ENCODE results near the gene GRPEL2.
"Not testable (repeated sequence)": the region's sequence is repeated elsewhere in the genome, so short reads cannot be mapped to it uniquely, and the experiment has no call there.

Gene GRPEL2

GRCh38 chr5:149379177-149379761, 34.0 kb downstream of the GRPEL2 start, which contains the start of gene IL17B:
Gene IL17B (minus strand): TSS chr5:149379292. CDS start chr5:149379225, 67 bp downstream.
- DNase-seq: peak in 1 of 2 experiments; percentile 26

- no peak for DNase-seq
These were observed 34.6 kb downstream of the GRPEL2 start for GRCh38 chr5:149379818-149380374.

GRCh38 chr5:149380466-149381121, 35.3 kb downstream of the GRPEL2 start:
- DNase-seq: no peak

- no peak for DNase-seq
These were observed 36.1 kb downstream of the GRPEL2 start for GRCh38 chr5:149381261-149381985.

GRCh38 chr5:149381986-149382338, 36.7 kb downstream of the GRPEL2 start:
- peak; percentile 12 to 29 for DNase-seq

GRCh38 chr5:149382517-149383220, 37.4 kb downstream of the GRPEL2 start:
- DNase-seq: no peak

GRCh38 chr5:149383399-149383798, 38.1 kb downstream of the GRPEL2 start:
- DNase-seq: no peak

GRCh38 chr5:149386166-149386565, 40.9 kb downstream of the GRPEL2 start:
- DNase-seq: no peak

- no peak for DNase-seq
These were observed 41.9 kb downstream of the GRPEL2 start for GRCh38 chr5:149387081-149387631.

- no peak for DNase-seq
These were observed 42.7 kb downstream of the GRPEL2 start for GRCh38 chr5:149387982-149388381.

GRCh38 chr5:149388498-149389190, 43.3 kb downstream of the GRPEL2 start:
- DNase-seq: no peak

GRCh38 chr5:149389552-149390495, 44.5 kb downstream of the GRPEL2 start:
- DNase-seq: no peak

GRCh38 chr5:149391076-149391475, 45.8 kb downstream of the GRPEL2 start:
- not testable (repeated sequence) for DNase-seq

GRCh38 chr5:149391524-149391923, 46.2 kb downstream of the GRPEL2 start:
- DNase-seq: no peak

GRCh38 chr5:149392718-149393117, 47.4 kb downstream of the GRPEL2 start:
- DNase-seq: no peak

GRCh38 chr5:149394996-149395395, 49.7 kb downstream of the GRPEL2 start:
- not testable (repeated sequence) for DNase-seq

GRCh38 chr5:149397530-149397929, 52.2 kb downstream of the GRPEL2 start:
- no peak for DNase-seq

- DNase-seq: not testable (repeated sequence)
These were observed 53.5 kb downstream of the GRPEL2 start for GRCh38 chr5:149398747-149399266.

- no peak for DNase-seq
These were observed 54.5 kb downstream of the GRPEL2 start for GRCh38 chr5:149399775-149400174.

GRCh38 chr5:149400304-149400703, 55.0 kb downstream of the GRPEL2 start:
- no peak for DNase-seq

GRCh38 chr5:149401051-149401450, 55.8 kb downstream of the GRPEL2 start:
- no peak for DNase-seq

All from SHP77 (cell line).